Fibroblast of skin of back (primary cell): Measurements from ENCODE around the gene NPEPL1.

ENCODE experiments used
- DNase-seq: peaks from one replicate; pipeline ENCODE4 v3.0.0-alpha.2; 2013

The NPEPL1 gene

GRCh38 chr20:58702161-58702510, 9.5 kb downstream of the NPEPL1 start:
- no peak for DNase-seq

GRCh38 chr20:58702859-58703648, 10.5 kb downstream of the NPEPL1 start:
- no peak for DNase-seq

GRCh38 chr20:58703765-58704371, 11.3 kb downstream of the NPEPL1 start:
- DNase-seq, result no peak

GRCh38 chr20:58705208-58705926, 12.8 kb downstream of the NPEPL1 start:
- DNase-seq, result no peak

GRCh38 chr20:58706150-58706892, 13.7 kb downstream of the NPEPL1 start:
- no peak for DNase-seq

GRCh38 chr20:58706975-58707681, 14.5 kb downstream of the NPEPL1 start:
- no peak for DNase-seq

- DNase-seq, result no peak
Measured at GRCh38 chr20:58707770-58708169, 15.2 kb downstream of the NPEPL1 start.

- no peak for DNase-seq
Measured at GRCh38 chr20:58708246-58708931, 15.8 kb downstream of the NPEPL1 start.

- DNase-seq, result no peak
Measured at GRCh38 chr20:58709013-58709702, 16.6 kb downstream of the NPEPL1 start.

- DNase-seq, result no peak
Measured at GRCh38 chr20:58709703-58710039, 17.1 kb downstream of the NPEPL1 start.

- no peak for DNase-seq
Measured at GRCh38 chr20:58710481-58711265, 18.1 kb downstream of the NPEPL1 start.

GRCh38 chr20:58711266-58712051, 18.9 kb downstream of the NPEPL1 start:
- DNase-seq, result no peak

- no peak for DNase-seq
Measured at GRCh38 chr20:58712151-58712791, 19.7 kb downstream of the NPEPL1 start.

GRCh38 chr20:58712806-58713731, 20.5 kb downstream of the NPEPL1 start:
- no peak for DNase-seq

- DNase-seq, result no peak
Measured at GRCh38 chr20:58713801-58714339, 21.3 kb downstream of the NPEPL1 start.

GRCh38 chr20:58714340-58714922, 21.8 kb downstream of the NPEPL1 start:
- DNase-seq, result no peak

GRCh38 chr20:58714923-58715351, 22.3 kb downstream of the NPEPL1 start:
- no peak for DNase-seq
